Mesendoderm (in vitro differentiated cells): Measurements from ENCODE around the gene SLC12A8.

ENCODE experiments used
- DNase-seq: peaks from one replicate; pipeline ENCODE4 v3.0.0; 2013
- H2AK5ac ChIP-seq: 2 replicates; pipeline ENCODE4 v1.6.1; 2013; ENCODE audit warnings: low read length, inconsistent platforms
- H2BK120ac ChIP-seq: 2 replicates; pipeline ENCODE4 v1.6.1; 2013; ENCODE audit warnings: low read depth, mild to moderate bottlenecking, low read length, moderate library complexity, mixed read lengths
- H2BK15ac ChIP-seq: replicated peaks from 2 replicates; pipeline ENCODE4 v1.6.1; 2013; ENCODE audit warnings: low read depth, mild to moderate bottlenecking, moderate library complexity
- H2BK5ac ChIP-seq: 2 replicates; pipeline ENCODE4 v1.6.1; 2013; ENCODE audit warnings: low read length, inconsistent platforms
- H3K18ac ChIP-seq: 2 replicates; pipeline ENCODE4 v1.6.1; 2013; ENCODE audit warnings: mild to moderate bottlenecking, low read length, mixed read lengths
- H3K23ac ChIP-seq: one replicate; pipeline ENCODE4 v1.6.1; 2013; ENCODE audit warnings: low read length
- H3K27ac ChIP-seq: 2 replicates; pipeline ENCODE4 v1.5.1; 2013; ENCODE audit warnings: low read depth, mild to moderate bottlenecking, inconsistent platforms, low read length, moderate library complexity
- H3K27me3 ChIP-seq: 2 replicates; pipeline ENCODE4 v1.6.1; 2013; ENCODE audit warnings: low read length, control low read depth, mild to moderate bottlenecking, inconsistent platforms; ENCODE audit not compliant: insufficient read depth, poor library complexity
- H3K36me3 ChIP-seq: 2 replicates; pipeline ENCODE4 v1.6.1; 2013; ENCODE audit warnings: low read length, inconsistent platforms; ENCODE audit not compliant: control insufficient read depth, insufficient read depth
- H3K4ac ChIP-seq: one replicate; pipeline ENCODE4 v1.6.1; 2013; ENCODE audit warnings: low read depth, mild to moderate bottlenecking, low read length, moderate library complexity
- H3K4me1 ChIP-seq: 2 replicates; pipeline ENCODE4 v1.6.1; 2013; ENCODE audit warnings: low read depth, low read length, inconsistent platforms; ENCODE audit not compliant: control insufficient read depth
- H3K4me2 ChIP-seq: 2 replicates; pipeline ENCODE4 v1.6.1; 2013; ENCODE audit warnings: low read length
- H3K4me3 ChIP-seq: 2 replicates; pipeline ENCODE4 v1.5.1; 2013; ENCODE audit warnings: mild to moderate bottlenecking, low read length
- H3K56ac ChIP-seq: one replicate; pipeline ENCODE4 v1.6.1; 2013; ENCODE audit warnings: low read length
- H3K79me1 ChIP-seq: 2 replicates; pipeline ENCODE4 v1.6.1; 2013; ENCODE audit warnings: low read length, inconsistent platforms
- H3K79me2 ChIP-seq: 2 replicates; pipeline ENCODE4 v1.6.1; 2013; ENCODE audit warnings: mild to moderate bottlenecking, low read length; ENCODE audit not compliant: control insufficient read depth, insufficient read depth
- H3K9ac ChIP-seq: 2 replicates; pipeline ENCODE4 v1.6.1; 2013; ENCODE audit warnings: low read length, inconsistent platforms
- H4K5ac ChIP-seq: one replicate; pipeline ENCODE4 v1.6.1; 2013; ENCODE audit warnings: low read length
- H4K8ac ChIP-seq: one replicate; pipeline ENCODE4 v1.6.1; 2013; ENCODE audit warnings: low read depth, mild to moderate bottlenecking, control low read depth, low read length, moderate library complexity
- WGBS: extraction: QIAGEN DNeasy Blood & Tissue Kit; methylation state at CpG from one replicate; pipeline ENCODE4 v1.1.7; 2013; ENCODE audit warnings: low lambda C conversion rate, missing lambda C conversion rate; ENCODE audit not compliant: insufficient coverage; ENCODE audit errors: extremely low coverage; 5-methylcytosine and 5-hydroxymethylcytosine counted together

SLC12A8 gene

DNA sequence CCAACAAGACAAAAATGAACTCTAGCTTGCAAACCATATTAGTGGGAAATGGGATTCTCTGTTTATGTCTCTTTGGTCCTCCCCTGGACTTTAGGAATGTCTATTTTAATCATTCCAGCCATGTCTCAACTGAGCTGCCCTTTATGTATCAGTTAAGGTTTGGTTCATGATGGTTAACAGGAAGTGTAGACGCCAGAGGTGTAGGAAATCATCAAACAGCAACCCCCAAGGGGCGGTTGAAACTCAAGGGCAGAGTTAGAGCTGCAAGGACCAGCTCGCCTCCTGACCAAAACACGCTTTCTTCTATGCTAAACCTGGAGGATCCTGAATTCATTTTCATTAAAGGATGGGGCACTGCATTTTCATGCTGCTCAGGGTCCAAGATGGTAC, 103.0 kb downstream of the SLC12A8 start:
- H3K79me2 ChIP-seq, result no peaks in the 10 kb centered on the region
- H3K79me1 ChIP-seq, result no peaks in the 10 kb centered on the region
- WGBS, result no CpG with 5 or more reads among the region's 4 CpGs
- H4K5ac ChIP-seq, result no peak overlapping the region
- H3K18ac ChIP-seq, result peak overlapping the region; percentile 31
- H2AK5ac ChIP-seq, result no peak overlapping the region
- no peak overlapping the region for H2BK15ac ChIP-seq
- H3K9ac ChIP-seq, result no peak overlapping the region
- H3K4me3 ChIP-seq, result no peak overlapping the region
- no peak for DNase-seq
- no peak overlapping the region for H2BK120ac ChIP-seq
- H3K36me3 ChIP-seq, result no peaks in the 10 kb centered on the region
- H3K4me2 ChIP-seq, result no peak overlapping the region
- no peak overlapping the region for H3K56ac ChIP-seq
- peak overlapping the region; percentile 29 for H3K23ac ChIP-seq
- peaks cover 14% of the 10 kb centered on the region for H3K4me1 ChIP-seq
- no peaks in the 10 kb centered on the region for H3K27me3 ChIP-seq
- H3K4ac ChIP-seq, result no peak overlapping the region
- no peak overlapping the region for H2BK5ac ChIP-seq
- H3K27ac ChIP-seq, result no peak overlapping the region
- no peak overlapping the region for H4K8ac ChIP-seq

- WGBS, result no CpG with 5 or more reads among the region's 9 CpGs
- peak overlapping the region; percentile 31 for H3K18ac ChIP-seq
- no peaks in the 10 kb centered on the region for H3K79me1 ChIP-seq
- no peak overlapping the region for H3K4me3 ChIP-seq
- H2BK5ac ChIP-seq, result no peak overlapping the region
- H3K36me3 ChIP-seq, result no peaks in the 10 kb centered on the region
- peaks cover 14% of the 10 kb centered on the region for H3K4me1 ChIP-seq
- no peak overlapping the region for H2AK5ac ChIP-seq
- no peak overlapping the region for H2BK15ac ChIP-seq
- H3K27me3 ChIP-seq, result no peaks in the 10 kb centered on the region
- no peak overlapping the region for H4K5ac ChIP-seq
- peak; percentile 71 for DNase-seq
- H2BK120ac ChIP-seq, result no peak overlapping the region
- H3K56ac ChIP-seq, result peak overlapping the region; percentile 45
- H3K23ac ChIP-seq, result no peak overlapping the region
- H3K4me2 ChIP-seq, result no peak overlapping the region
- H3K4ac ChIP-seq, result no peak overlapping the region
- H3K27ac ChIP-seq, result no peak overlapping the region
- no peaks in the 10 kb centered on the region for H3K79me2 ChIP-seq
- no peak overlapping the region for H3K9ac ChIP-seq
- no peak overlapping the region for H4K8ac ChIP-seq
Measured at GRCh38 chr3:125108833-125109535, 103.6 kb downstream of the SLC12A8 start.

DNA sequence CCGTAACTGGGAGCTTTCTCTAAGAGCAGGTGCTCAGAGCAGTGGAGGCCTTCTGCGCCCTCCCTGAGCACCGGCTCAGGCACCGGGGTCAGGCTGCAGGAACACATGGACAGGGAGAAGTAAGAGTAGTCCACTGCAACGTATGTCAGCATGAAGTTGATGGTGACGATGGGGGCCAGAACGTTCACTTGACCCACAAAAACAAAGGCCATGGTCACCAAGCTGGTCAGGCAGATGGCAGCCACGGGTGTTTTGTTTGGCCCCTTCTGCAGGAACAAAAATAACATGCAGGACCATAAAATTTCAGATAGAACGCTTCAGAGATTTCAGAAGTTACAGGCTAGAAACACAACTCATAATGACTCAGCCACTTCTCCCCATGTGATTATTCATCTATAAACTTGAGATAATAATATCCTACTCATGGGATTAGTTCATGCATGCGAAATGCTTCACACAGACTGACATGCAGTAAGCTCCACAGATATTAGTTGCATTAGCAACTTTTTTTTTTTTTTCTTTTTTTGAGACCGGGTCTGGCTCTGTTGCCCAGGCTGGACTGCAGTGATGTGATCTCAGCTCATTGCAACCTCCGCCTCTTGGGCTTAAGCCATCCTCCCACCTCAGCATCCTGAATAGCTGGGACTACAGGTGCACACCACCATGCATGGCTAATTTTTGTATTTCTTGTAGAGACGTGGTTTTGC, 104.5 kb downstream of the SLC12A8 start:
- Histone ChIP-seq H3K56ac (no peak overlapping the region), H3K4me1 (peaks cover 14% of the 10 kb centered on the region), H4K5ac (no peak overlapping the region), H3K4ac (no peak overlapping the region), H2AK5ac (no peak overlapping the region), H2BK120ac (no peak overlapping the region), H3K23ac (no peak overlapping the region), H3K79me2 (no peaks in the 10 kb centered on the region), H3K4me3 (no peak overlapping the region), H2BK5ac (no peak overlapping the region), H3K36me3 (no peaks in the 10 kb centered on the region), H3K9ac (no peak overlapping the region), H3K4me2 (no peak overlapping the region), H3K27me3 (no peaks in the 10 kb centered on the region), H2BK15ac (no peak overlapping the region), H4K8ac (no peak overlapping the region), H3K18ac (no peak overlapping the region), H3K79me1 (no peaks in the 10 kb centered on the region), H3K27ac (no peak overlapping the region)
- WGBS, result no CpG with 5 or more reads among the region's 13 CpGs
- no peak for DNase-seq

DNA sequence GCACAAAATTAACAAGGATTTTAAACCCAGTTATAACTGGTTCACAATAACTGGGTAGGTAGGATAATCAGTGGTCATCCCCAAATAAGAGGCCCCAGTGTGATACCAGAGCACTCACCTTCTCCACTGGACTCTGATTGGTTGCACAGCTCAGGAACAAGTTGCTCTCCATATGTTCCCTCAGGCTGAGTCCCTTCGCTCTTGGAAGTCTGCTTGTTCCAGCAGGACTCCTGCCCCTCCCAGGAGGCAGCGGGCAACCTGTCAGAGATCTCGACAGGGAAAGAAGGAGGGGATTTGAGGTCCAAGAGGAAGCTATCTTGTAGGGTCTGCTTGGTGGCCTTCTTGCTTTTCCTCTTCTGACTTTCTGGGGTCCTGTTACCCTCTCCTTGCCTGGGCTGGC, 105.2 kb downstream of the SLC12A8 start:
- Histone ChIP-seq H3K4me3 (no peak overlapping the region), H3K4me2 (no peak overlapping the region), H4K5ac (no peak overlapping the region), H2AK5ac (no peak overlapping the region), H2BK5ac (no peak overlapping the region), H3K36me3 (no peaks in the 10 kb centered on the region), H3K79me2 (no peaks in the 10 kb centered on the region), H3K56ac (no peak overlapping the region), H3K4me1 (peaks cover 14% of the 10 kb centered on the region), H2BK15ac (no peak overlapping the region), H3K27me3 (no peaks in the 10 kb centered on the region), H3K9ac (no peak overlapping the region), H3K27ac (no peak overlapping the region), H4K8ac (no peak overlapping the region), H2BK120ac (no peak overlapping the region), H3K79me1 (no peaks in the 10 kb centered on the region), H3K4ac (no peak overlapping the region), H3K23ac (no peak overlapping the region), H3K18ac (no peak overlapping the region)
- no CpG with 5 or more reads among the region's 3 CpGs for WGBS
- no peak for DNase-seq

GRCh38 chr3:125105116-125105515, 107.4 kb downstream of the SLC12A8 start:
- Histone ChIP-seq H3K4me2 (no peak overlapping the region), H4K5ac (no peak overlapping the region), H3K27ac (no peak overlapping the region), H3K27me3 (no peaks in the 10 kb centered on the region), H4K8ac (no peak overlapping the region), H3K23ac (no peak overlapping the region), H3K79me1 (no peaks in the 10 kb centered on the region), H3K56ac (no peak overlapping the region), H3K4me1 (peaks cover 10% of the 10 kb centered on the region), H3K4ac (no peak overlapping the region), H3K36me3 (no peaks in the 10 kb centered on the region), H2BK120ac (no peak overlapping the region), H2BK5ac (no peak overlapping the region), H3K4me3 (no peak overlapping the region), H3K9ac (no peak overlapping the region), H2BK15ac (no peak overlapping the region), H3K79me2 (no peaks in the 10 kb centered on the region), H3K18ac (no peak overlapping the region), H2AK5ac (no peak overlapping the region)
- WGBS, result 100% methylated on average over 1 of the region's 1 CpG
- no peak for DNase-seq
